WTC11 (cell line): ENCODE measurements around the gene TWF2. TPM values are rescaled to one million over a fixed set of nuclear protein-coding genes. Genes with fewer than 3 reads are reported as not detected.
A peak's percentile ranks its signal among the peaks of the same experiment; 100 is the strongest.

Experiments
- ATAC-seq: fragments of 200-7000 bp; cut with Tn5 transposase; 2 replicates; pipeline ENCODE4 v1.10.0; 2021; ENCODE audit warnings: mild to moderate bottlenecking, moderate library complexity
- CTCF ChIA-PET: fragments of 300-600 bp; sonication (Branson Sonifier 250); formaldehyde crosslinking; loops from one replicate; lab custom pipeline; 2021; ENCODE audit warnings: antibody characterized with exemption; lab: Charles Lee
- POLR2A ChIA-PET: fragments of 350-600 bp; sonication (Branson Sonifier 250); formaldehyde crosslinking; loops from one replicate; lab custom pipeline; 2021; ENCODE audit warnings: antibody characterized with exemption; lab: Charles Lee
- DNase-seq: peaks from one replicate; pipeline ENCODE4 v3.0.0; 2021; ENCODE audit warnings: low spot score
- H3K27ac Mint-ChIP-seq: 2 replicates; pipeline ENCODE4 v1.8.0; 2021; ENCODE audit warnings: mixed read lengths
- H3K27me3 Mint-ChIP-seq: 2 replicates; pipeline ENCODE4 v1.8.0; 2021; ENCODE audit warnings: low read depth, mild to moderate bottlenecking, moderate library complexity, mixed read lengths
- H3K36me3 Mint-ChIP-seq: 2 replicates; pipeline ENCODE4 v1.8.0; 2021; ENCODE audit warnings: mixed read lengths
- H3K4me1 Mint-ChIP-seq: 2 replicates; pipeline ENCODE4 v1.8.0; 2022; ENCODE audit warnings: mixed read lengths
- H3K4me3 Mint-ChIP-seq: 2 replicates; pipeline ENCODE4 v1.8.0; 2021; ENCODE audit warnings: mild to moderate bottlenecking, moderate library complexity, mixed read lengths
- H3K9me3 Mint-ChIP-seq: 2 replicates; pipeline ENCODE4 v1.8.0; 2021; ENCODE audit warnings: mixed read lengths
- ARID4B ChIP-seq: sonication (generic); formaldehyde crosslinking; IDR thresholded peaks from 2 replicates; pipeline ENCODE4 v1.8.0; 2023; ENCODE audit warnings: missing genetic modification reagents, mild to moderate bottlenecking, borderline replicate concordance
- ATF3 ChIP-seq: sonication (generic); formaldehyde crosslinking; conservative IDR thresholded peaks from 2 replicates; pipeline ENCODE4 v1.8.1; 2022; ENCODE audit warnings: mild to moderate bottlenecking, missing genetic modification reagents
- ERG ChIP-seq: fragments of 250-450 bp; sonication (Bioruptor Pico); IDR thresholded peaks from 2 replicates; pipeline ENCODE4 v1.8.0; 2021; ENCODE audit warnings: mild to moderate bottlenecking
- NR2C2 ChIP-seq: sonication (generic); formaldehyde crosslinking; IDR thresholded peaks from 2 replicates; pipeline ENCODE4 v1.8.0; 2022; ENCODE audit warnings: mild to moderate bottlenecking, missing genetic modification reagents
- PRRX2 ChIP-seq: fragments of 250-450 bp; sonication (Bioruptor Pico); IDR thresholded peaks from 2 replicates; pipeline ENCODE4 v1.8.0; 2021; ENCODE audit warnings: mild to moderate bottlenecking
- SMAD4 ChIP-seq: sonication (generic); formaldehyde crosslinking; IDR thresholded peaks from 2 replicates; pipeline ENCODE4 v1.8.0; 2022; ENCODE audit warnings: mild to moderate bottlenecking, missing genetic modification reagents
- STAT6 ChIP-seq: sonication (generic); formaldehyde crosslinking; conservative IDR thresholded peaks from 2 replicates; pipeline ENCODE4 v1.8.1; 2023; ENCODE audit warnings: mild to moderate bottlenecking, low read depth, missing genetic modification reagents, moderate library complexity
- ZNF263 ChIP-seq: sonication (generic); formaldehyde crosslinking; IDR thresholded peaks from 2 replicates; pipeline ENCODE4 v1.8.1; 2022; ENCODE audit warnings: low read depth, mild to moderate bottlenecking, moderate library complexity, missing genetic modification reagents
- ZNF396 ChIP-seq: fragments of 250-450 bp; sonication (Bioruptor Pico); IDR thresholded peaks from 2 replicates; pipeline ENCODE4 v1.8.0; 2021; ENCODE audit warnings: mild to moderate bottlenecking, moderate library complexity, borderline replicate concordance
- ZNF425 ChIP-seq: fragments of 250-450 bp; sonication (Bioruptor Pico); conservative IDR thresholded peaks from 2 replicates; pipeline ENCODE4 v1.9.0; 2021; ENCODE audit warnings: mild to moderate bottlenecking
- ZNF532 ChIP-seq: fragments of 250-450 bp; sonication (Bioruptor Pico); IDR thresholded peaks from 2 replicates; pipeline ENCODE4 v1.9.0; 2021; ENCODE audit warnings: mild to moderate bottlenecking, borderline replicate concordance
- total RNA-seq: library from RNA; stranded (reverse); gene quantifications from 3 replicates; pipeline ENCODE4 v1.2.3, GENCODE V29; 2021

The TWF2 gene
- total RNA-seq, 1 experiment from 2014 or later: 71.1 TPM

- ATAC-seq: 0 out of 2 replicates have a peak, but pooled peaks have one; percentile 10
- Mint-ChIP-seq H3K27me3 (no peaks in the 10 kb centered on the region), H3K4me3 (no peak overlapping the region), H3K4me1 (peaks cover 3% of the 10 kb centered on the region; the same call in 1 of the 2 replicates), H3K9me3 (no peaks in the 10 kb centered on the region), H3K36me3 (peaks cover 13% of the 10 kb centered on the region), H3K27ac (no peak overlapping the region)
- TF ChIP-seq ZNF263 (CRISPR knock-in tag): no peak
- no peak for TF ChIP-seq ERG (CRISPR knock-in tag)
- no peak for TF ChIP-seq ZNF396 (CRISPR knock-in tag)
- TF ChIP-seq ZNF532: no peak
- TF ChIP-seq STAT6 (CRISPR knock-in tag): no peak
- no peak for TF ChIP-seq PRRX2 (CRISPR knock-in tag)
- TF ChIP-seq ATF3: no peak
- TF ChIP-seq NR2C2 (CRISPR knock-in tag): no peak
- no peak for TF ChIP-seq ARID4B
- TF ChIP-seq ZNF425 (CRISPR knock-in tag): no peak
- TF ChIP-seq SMAD4 (CRISPR knock-in tag): no peak
- DNase-seq: no peak
- CTCF ChIA-PET: interaction anchor here (0.5 to 11.5 kb wide), 6 partner anchors 8 to 220 kb away, joined by 4 to 222 read pairs (median 8); partner anchors contain the start of gene TWF2
- POLR2A ChIA-PET: interaction anchor here (1.5 kb wide), 1 partner anchor 51 kb away, joined by 3 read pairs; no protein-coding TSS in a partner anchor
Measured at GRCh38 chr3:52226229-52226817, 12.6 kb downstream of the TWF2 start.
